SK-N-MC (cell line): ENCODE measurements around the gene DPF3.

ENCODE experiments used
- EZH2 ChIP-seq: fragments of 200-600 bp; sonication (generic); IDR thresholded peaks from one replicate; pipeline ENCODE4 v1.6.1; 2017; ENCODE audit warnings: antibody characterized with exemption
- FOXP2 ChIP-seq: optimal IDR thresholded peaks from 2 replicates; pipeline ENCODE3; 2011; ENCODE audit warnings: mild to moderate bottlenecking, moderate library complexity; ENCODE audit not compliant: insufficient read depth; ENCODE audit errors: extremely low read length, control extremely low read depth
- POLR2AphosphoS5 ChIP-seq: IDR thresholded peaks from 2 replicates; pipeline ENCODE4 v1.6.1; 2012; ENCODE audit warnings: mild to moderate bottlenecking, low read depth, low read length, borderline replicate concordance

- TF ChIP-seq POLR2AphosphoS5: no peak
- no peak for TF ChIP-seq EZH2
- TF ChIP-seq FOXP2: no peak
Observed at GRCh38 chr14:72801836-72802587, 91.9 kb downstream of the DPF3 start.
